GM12891 (cell line): ENCODE data around the gene FAM25G.
"Not testable (repeated sequence)": the region's sequence is repeated elsewhere in the genome, so short reads cannot be mapped to it uniquely, and the experiment has no call there.

Source experiments
- POLR2A ChIP-seq: IDR thresholded peaks from 2 replicates; pipeline ENCODE4 v1.6.1; 2011; ENCODE audit warnings: low read depth, low read length, control low read depth
- POLR2AphosphoS5 ChIP-seq: IDR thresholded peaks from 2 replicates; pipeline ENCODE4 v1.6.1; 2011; ENCODE audit warnings: low read depth, low read length, control low read depth
- POU2F2 ChIP-seq: IDR thresholded peaks from 2 replicates; pipeline ENCODE4 v1.6.1; 2011; ENCODE audit warnings: low read depth, mild to moderate bottlenecking, control low read depth, low read length, moderate library complexity
- TAF1 ChIP-seq: IDR thresholded peaks from 2 replicates; pipeline ENCODE4 v1.6.1; 2011; ENCODE audit warnings: low read depth, low read length, control low read depth

DNA sequence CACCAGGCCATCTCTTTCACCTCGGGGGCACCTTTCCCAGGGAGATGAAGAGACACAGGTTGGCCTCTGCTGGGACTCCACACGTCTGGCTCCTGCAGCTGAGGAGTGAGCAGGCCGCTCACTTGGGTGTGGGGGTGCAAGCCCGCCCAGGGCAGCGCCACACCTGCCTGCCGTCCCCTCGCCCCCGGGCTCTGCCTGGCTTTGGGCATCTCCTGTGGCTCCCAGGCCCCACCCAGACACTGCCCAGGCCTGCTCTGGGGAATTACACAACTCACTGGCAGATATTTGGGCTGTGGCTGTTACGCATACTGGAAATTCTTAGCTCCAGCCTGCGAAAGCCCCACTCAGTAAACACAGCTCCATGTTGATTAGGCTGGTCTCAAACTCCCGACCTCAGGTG lies 7.6 kb downstream of the FAM25G start, which contains the start of gene ANXA8:
- TF ChIP-seq TAF1, POLR2A, POLR2AphosphoS5, POU2F2: not testable (repeated sequence)
